Epithelial cell of prostate (primary cell): ENCODE data around the gene IGF1R.

Experiments used
- DNase-seq: peaks from one replicate; pipeline ENCODE4 v3.0.0-alpha.2; 2011; ENCODE audit warnings: low read depth, low spot score
- H3K27ac ChIP-seq: fragments of 450-650 bp; 2 replicates; pipeline ENCODE4 v1.5.1; 2017; ENCODE audit warnings: mild to moderate bottlenecking

Gene IGF1R

DNA sequence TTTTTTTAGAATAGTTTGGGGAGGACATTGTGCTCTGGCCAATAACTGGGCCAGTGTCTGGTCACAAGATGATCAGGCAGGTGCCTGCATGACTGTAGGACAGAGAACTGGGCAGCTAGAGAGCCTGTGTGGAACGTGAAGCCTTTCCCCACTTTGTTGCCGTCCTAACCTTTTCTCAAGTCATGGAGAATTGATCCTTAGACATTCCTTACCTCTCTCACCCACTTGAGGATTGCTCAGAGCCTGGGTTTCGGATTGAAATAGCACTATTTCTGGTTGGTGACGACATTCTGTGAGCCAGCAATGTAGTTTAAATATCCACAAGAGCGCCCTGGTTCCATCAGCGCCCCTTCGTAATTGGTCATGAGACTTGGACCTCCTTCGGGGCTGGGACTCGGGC, 138.4 kb downstream of the IGF1R start:
- H3K27ac ChIP-seq, result no peak overlapping the region
- no peak for DNase-seq

- no peak overlapping the region for H3K27ac ChIP-seq
Measured at GRCh38 chr15:98787194-98787593, 138.9 kb downstream of the IGF1R start.

GRCh38 chr15:98787936-98788757, 139.8 kb downstream of the IGF1R start:
- DNase-seq, result no peak

More at GRCh38 chr15:98787194-98787593, 138.9 kb downstream of the IGF1R start:
- no peak for DNase-seq

DNA sequence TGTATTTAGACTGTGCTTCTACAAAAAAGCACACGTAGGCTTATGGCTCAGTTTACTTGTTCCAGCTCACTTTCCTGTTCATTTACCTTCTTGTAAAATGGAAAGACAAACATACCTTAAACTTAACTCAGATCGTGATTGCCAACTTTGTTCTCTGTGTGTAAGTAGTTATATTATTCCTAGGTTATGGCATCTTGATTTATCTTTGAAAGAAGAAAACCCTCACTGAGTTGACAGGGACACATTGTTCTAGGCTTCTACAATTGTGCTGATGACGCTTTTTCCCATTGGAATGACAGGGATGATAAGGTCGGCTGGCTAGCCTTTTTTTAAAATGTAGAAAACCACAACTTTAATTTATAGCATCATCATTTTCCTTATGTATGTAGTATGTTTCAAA, 140.7 kb downstream of the IGF1R start:
- no peak overlapping the region for H3K27ac ChIP-seq

More at GRCh38 chr15:98787936-98788757, 139.8 kb downstream of the IGF1R start:
- no peak overlapping the region for H3K27ac ChIP-seq

DNA sequence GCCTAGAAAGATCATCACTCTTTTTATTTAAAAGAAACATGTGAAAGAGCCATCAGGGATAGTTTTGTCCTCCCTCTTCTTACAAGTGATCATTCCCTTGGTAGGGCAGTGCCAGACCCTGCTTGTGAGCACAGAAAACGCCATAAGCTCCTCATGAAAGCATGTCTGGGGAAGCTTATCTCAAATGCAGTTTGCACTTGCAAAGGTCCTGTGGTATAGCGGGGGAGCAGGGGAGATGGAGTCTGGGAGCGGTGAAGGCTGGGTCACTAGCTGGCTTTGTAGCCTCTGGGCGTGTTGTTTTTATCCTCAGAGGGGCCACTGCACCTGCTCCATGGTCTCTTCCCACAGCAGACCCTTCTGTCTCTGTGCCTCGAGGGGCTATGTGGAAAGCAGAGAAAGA, 141.9 kb downstream of the IGF1R start:
- DNase-seq, result no peak

More for the DNA sequence above, 140.7 kb downstream of the IGF1R start:
- no peak for DNase-seq

DNA sequence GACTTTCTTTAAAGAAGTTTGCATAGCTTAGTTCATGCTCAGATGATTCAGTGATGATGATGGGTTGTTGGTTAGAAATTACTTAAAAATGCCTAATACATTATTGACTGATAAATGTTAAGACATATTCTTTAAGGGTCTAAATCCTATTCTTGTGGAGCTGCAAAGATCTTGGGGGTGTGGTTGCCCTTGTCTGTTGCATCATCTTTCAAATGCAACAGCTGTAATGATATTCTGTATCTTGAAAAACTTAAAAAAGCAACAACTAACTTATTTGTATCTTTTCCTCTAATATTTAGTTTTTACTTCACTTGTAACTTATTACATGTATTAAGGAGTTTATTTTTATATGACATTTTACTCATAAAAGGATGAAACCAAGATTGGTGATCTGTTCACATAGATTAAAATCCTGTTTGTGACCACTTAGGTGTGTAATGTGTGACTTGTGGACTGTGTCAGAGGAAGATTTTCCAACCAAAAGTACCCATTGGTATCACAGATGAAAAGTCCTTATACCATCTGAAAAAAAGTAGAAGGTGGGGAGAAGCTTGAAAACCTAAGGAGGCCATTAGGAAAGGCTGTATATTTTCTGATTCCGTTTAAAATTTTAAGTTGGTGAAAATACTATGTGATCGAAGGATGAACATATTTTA, 142.8 kb downstream of the IGF1R start:
- H3K27ac ChIP-seq, result no peak overlapping the region
- no peak for DNase-seq

More for the DNA sequence above, 141.9 kb downstream of the IGF1R start:
- H3K27ac ChIP-seq, result no peak overlapping the region

DNA sequence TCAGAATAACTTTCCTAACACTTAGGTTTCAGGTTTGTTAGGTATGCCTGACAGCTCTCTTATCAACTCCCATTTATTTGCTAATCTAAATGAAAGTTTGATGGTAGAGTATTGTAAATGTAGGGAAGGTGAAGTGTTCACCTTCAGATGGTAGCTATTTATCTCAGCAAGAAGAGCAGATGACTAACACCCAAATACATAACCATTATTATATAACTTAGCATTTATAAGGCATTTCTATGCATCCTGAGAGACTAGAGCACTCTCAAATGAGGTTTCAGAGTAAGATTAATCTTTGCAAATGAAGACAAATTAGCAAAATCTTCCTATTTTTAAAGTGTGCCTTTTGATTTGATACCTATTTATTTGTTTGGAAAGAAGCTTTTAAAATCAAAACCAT, 143.8 kb downstream of the IGF1R start:
- DNase-seq, result no peak
- H3K27ac ChIP-seq, result no peak overlapping the region

GRCh38 chr15:98794211-98794610, 145.9 kb downstream of the IGF1R start:
- DNase-seq, result no peak
- H3K27ac ChIP-seq, result no peak overlapping the region

GRCh38 chr15:98794748-98795147, 146.4 kb downstream of the IGF1R start:
- no peak for DNase-seq
- H3K27ac ChIP-seq, result no peak overlapping the region

DNA sequence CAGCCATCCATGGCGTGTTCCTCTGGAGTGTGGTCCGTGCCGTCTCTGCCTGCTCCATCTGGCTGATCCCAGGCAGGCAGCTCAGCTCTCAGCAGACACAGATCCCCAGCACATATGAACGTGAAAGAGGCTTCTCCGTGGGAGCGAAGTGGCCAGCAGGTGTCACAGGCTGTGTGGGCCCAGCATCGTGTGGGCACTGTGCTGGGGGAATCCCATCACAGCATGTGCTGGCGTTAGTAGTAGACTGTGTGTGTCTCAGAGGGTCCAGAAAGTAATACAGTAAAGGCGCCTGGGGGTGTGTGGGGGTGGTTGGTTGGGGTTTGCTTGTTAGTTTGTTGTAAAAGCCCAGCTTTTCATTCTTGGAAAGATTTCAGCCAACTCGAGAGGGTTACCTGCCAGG, 147.6 kb downstream of the IGF1R start:
- H3K27ac ChIP-seq, result no peak overlapping the region
- no peak for DNase-seq

GRCh38 chr15:98796685-98797357, 148.5 kb downstream of the IGF1R start:
- no peak for DNase-seq
- no peak overlapping the region for H3K27ac ChIP-seq

- no peak for DNase-seq
- no peak overlapping the region for H3K27ac ChIP-seq
Measured at GRCh38 chr15:98798375-98798893, 150.1 kb downstream of the IGF1R start.

DNA sequence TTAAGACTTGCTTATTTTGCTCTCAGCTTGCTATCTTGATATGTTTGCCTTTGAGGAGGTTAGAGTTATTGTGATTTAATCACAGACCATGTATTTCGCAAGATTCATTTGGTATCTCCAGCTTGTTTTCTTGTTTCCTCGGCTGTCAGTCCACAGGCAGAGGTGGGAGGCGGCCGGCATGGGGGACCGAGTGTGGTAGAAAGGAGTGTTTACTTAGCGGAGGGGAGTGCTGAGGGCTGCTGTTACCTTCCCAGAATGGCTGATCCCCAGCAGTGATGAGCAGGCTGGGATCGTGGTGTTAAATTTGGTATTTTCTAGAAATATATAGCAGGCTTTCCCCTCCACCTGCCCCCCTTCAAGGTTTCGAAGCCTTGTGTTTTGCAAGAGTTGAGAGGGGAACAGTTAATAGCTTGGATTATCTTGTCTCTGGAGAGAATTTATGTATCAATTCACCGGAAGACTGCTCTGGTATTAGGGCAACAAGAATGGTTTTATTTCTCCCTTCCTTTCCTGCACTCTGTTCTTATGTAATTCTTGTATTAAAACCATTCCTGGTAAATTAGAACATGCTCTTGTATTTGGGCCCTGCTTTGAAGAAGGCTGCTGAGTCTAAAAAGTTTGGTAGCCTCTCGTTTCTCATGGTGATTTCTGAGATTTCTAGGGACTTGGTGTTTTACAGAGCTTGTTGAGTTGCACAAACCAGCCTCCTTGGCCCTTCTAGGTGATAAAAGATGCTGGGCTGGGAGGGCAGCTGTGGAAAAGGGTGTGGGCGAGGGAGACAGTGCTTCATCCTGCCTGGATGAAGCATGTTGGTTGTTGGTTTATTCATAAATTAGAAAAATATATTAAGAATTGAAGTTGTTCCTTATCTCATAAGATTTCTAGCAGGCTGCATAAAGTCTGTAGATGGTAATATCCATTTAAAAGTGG, 151.4 kb downstream of the IGF1R start:
- no peak for DNase-seq
- peak overlapping the region; percentile 50 for H3K27ac ChIP-seq

GRCh38 chr15:98800437-98801233, 152.3 kb downstream of the IGF1R start:
- peak overlapping the region; percentile 50 for H3K27ac ChIP-seq
- no peak for DNase-seq

GRCh38 chr15:98801234-98801561, 152.9 kb downstream of the IGF1R start:
- DNase-seq, result no peak
- no peak overlapping the region for H3K27ac ChIP-seq

DNA sequence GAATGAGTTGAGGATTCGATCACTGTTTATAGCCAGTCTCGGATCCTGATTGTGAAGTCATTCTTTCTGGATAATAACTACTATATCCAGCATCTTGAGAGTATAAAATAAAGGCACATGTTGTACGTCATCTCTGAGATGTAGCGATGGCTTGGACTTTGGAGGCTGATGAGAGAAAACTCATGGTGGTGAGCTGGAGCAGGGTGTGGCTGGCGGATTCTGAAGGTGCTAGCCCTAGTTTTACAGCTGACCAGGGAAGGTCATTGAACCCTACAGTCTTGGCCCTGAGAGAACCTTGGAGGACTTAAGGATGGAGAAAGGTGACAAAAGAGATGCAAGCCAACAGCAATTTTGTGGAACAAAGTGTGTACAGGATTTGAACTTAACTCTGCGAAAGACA, 153.8 kb downstream of the IGF1R start:
- DNase-seq, result no peak

DNA sequence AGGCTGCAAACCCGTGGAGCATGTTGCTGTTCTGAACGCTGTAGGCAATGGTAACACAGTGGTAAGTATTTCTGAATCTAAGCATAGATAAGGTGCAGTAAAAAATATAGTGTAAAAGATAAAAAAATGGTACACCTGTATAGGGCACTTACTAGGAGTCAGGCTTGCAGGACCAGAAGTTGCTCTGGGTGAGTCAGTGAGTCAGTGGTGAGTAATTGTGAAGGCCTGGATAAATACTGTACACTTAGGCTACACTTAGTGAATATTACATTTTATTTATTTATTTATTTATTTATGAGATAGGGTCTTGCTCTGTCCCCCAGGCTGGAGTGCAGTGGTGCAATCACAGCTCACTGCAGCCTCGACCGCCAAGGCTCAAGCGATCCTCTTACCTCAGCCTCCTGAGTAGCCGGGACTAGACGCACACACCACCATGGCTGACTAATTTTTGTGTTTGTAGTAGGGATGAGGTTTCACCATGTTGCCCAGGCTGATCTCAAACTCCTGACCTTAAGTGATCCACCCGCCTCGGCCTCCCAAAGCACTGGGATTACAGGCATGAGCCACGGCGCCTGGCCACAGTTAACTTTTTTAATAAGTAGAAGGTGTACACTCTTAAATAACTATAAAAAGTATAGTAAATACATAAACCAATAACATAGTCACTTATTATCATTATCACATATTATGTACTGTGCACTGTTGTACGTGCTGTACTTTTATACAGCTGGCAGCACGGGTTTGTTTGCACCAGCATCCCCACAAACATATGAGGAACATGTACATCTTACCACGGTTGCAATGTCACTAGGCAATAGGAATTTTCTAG, 155.1 kb downstream of the IGF1R start:
- peak; percentile 70 for DNase-seq
- peak overlapping the region; percentile 59 for H3K27ac ChIP-seq

More for the DNA sequence above, 153.8 kb downstream of the IGF1R start:
- no peak overlapping the region for H3K27ac ChIP-seq

GRCh38 chr15:98804057-98804380, 155.7 kb downstream of the IGF1R start:
- H3K27ac ChIP-seq, result peak overlapping the region; percentile 59
- no peak for DNase-seq
